B cell (primary cell): ENCODE results near the gene GNAI2. TPM values are rescaled to one million over a fixed set of nuclear protein-coding genes. Genes with fewer than 3 reads are reported as not detected.

Experiments
- ATAC-seq: fragments of 200-7000 bp; cut with Tn5 transposase; one replicate; pipeline ENCODE4 v1.10.0; 2021; ENCODE audit warnings: low read depth, mild to moderate bottlenecking, moderate number of reproducible peaks, moderate library complexity
- CTCF ChIA-PET: fragments of 350-600 bp; sonication (Branson Sonifier 250); formaldehyde crosslinking; loops from one replicate; lab custom pipeline; 2021; ENCODE audit warnings: antibody characterized with exemption, inconsistent platforms; lab: Charles Lee
- POLR2A ChIA-PET: fragments of 350-600 bp; sonication (Branson Sonifier 250); formaldehyde crosslinking; loops from one replicate; lab custom pipeline; 2021; ENCODE audit warnings: antibody characterized with exemption; lab: Charles Lee
- DNase-seq: peaks from one replicate; pipeline ENCODE4 v3.0.0; 2013
- H2AFZ ChIP-seq: 2 replicates; pipeline ENCODE4 v1.6.1; 2012; ENCODE audit warnings: mild to moderate bottlenecking, low read depth, low read length; ENCODE audit not compliant: insufficient read depth, poor library complexity, severe bottlenecking
- H3K27ac ChIP-seq, 2 donors: 1 replicate in 1 of 2; 2 replicates in 1 of 2; pipeline ENCODE4 v1.5.1; 2012 to 2013; ENCODE audit warnings: low read length in 2 of 2, mild to moderate bottlenecking in 2 of 2, moderate library complexity in 1 of 2
- H3K27me3 ChIP-seq, 4 experiments: fragments of 200-600 bp in 1 of 4; sonication (generic) in 1 of 4; replicated peaks in 1 of 4; 1 replicate in 2 of 4; 2 replicates in 2 of 4; pipeline versions ENCODE4 v1.6.1 to v1.7.0; 2013 to 2016; ENCODE audit warnings: low read length in 3 of 4, mild to moderate bottlenecking in 2 of 4, mixed read lengths in 1 of 4, moderate library complexity in 1 of 4; ENCODE audit not compliant: insufficient read depth in 4 of 4, control insufficient read depth in 3 of 4; ENCODE audit errors: control extremely low read depth in 1 of 4
- H3K36me3 ChIP-seq, 2 experiments: replicated peaks in 1 of 2; 1 replicate in 1 of 2; 2 replicates in 1 of 2; pipeline versions ENCODE4 v1.6.1 to v1.7.1; 2013; ENCODE audit warnings: low read length in 1 of 2; ENCODE audit not compliant: insufficient read depth in 2 of 2, control insufficient read depth in 1 of 2; ENCODE audit errors: control extremely low read depth in 1 of 2, extremely low read depth in 1 of 2
- H3K4me1 ChIP-seq, 2 donors: fragments of 200-600 bp in 1 of 2; sonication (generic) in 1 of 2; 1 replicate in 1 of 2; 2 replicates in 1 of 2; pipeline versions ENCODE4 v1.5.1 to v1.6.1; 2013 to 2017; ENCODE audit warnings: low read length in 2 of 2; ENCODE audit not compliant: control insufficient read depth in 2 of 2, insufficient read depth in 2 of 2
- H3K4me2 ChIP-seq: replicated peaks from 2 replicates; pipeline ENCODE3; 2012; ENCODE audit warnings: mild to moderate bottlenecking, low read depth, low read length; ENCODE audit not compliant: poor library complexity, severe bottlenecking
- H3K4me3 ChIP-seq, 5 experiments: fragments of 200-600 bp in 1 of 5; sonication (generic) in 1 of 5; 1 replicate in 3 of 5; 2 replicates in 2 of 5; pipeline versions ENCODE4 v1.5.1 to v1.7.0; 2011 to 2016; ENCODE audit warnings: low read length in 4 of 5, mild to moderate bottlenecking in 4 of 5, low read depth in 2 of 5, control low read depth in 1 of 5, moderate library complexity in 1 of 5; ENCODE audit not compliant: insufficient read depth in 1 of 5; ENCODE audit errors: control extremely low read depth in 1 of 5, extremely low read depth in 1 of 5
- H3K79me2 ChIP-seq: fragments of 200-600 bp; sonication (generic); one replicate; pipeline ENCODE4 v1.6.0; 2016; ENCODE audit warnings: low read length; ENCODE audit not compliant: control insufficient read depth, insufficient read depth
- H3K9ac ChIP-seq: fragments of 200-600 bp; sonication (generic); 2 replicates; pipeline ENCODE4 v1.6.1; 2017; ENCODE audit warnings: mild to moderate bottlenecking, low read length, moderate library complexity
- H3K9me3 ChIP-seq, 3 donors: one replicate each; pipeline versions ENCODE4 v1.6.1 to v1.7.1; 2013; ENCODE audit warnings: low read length in 2 of 3; ENCODE audit not compliant: control insufficient read depth in 2 of 3, insufficient read depth in 1 of 3; ENCODE audit errors: control extremely low read depth in 1 of 3
- H4K20me1 ChIP-seq: 2 replicates; pipeline ENCODE4 v1.6.0; 2012; ENCODE audit warnings: mild to moderate bottlenecking, low read length; ENCODE audit not compliant: insufficient read depth, control insufficient read depth, poor library complexity, severe bottlenecking
- H3K27ac Mint-ChIP-seq: one replicate; pipeline ENCODE4 v1.8.0; 2021; ENCODE audit warnings: mixed read lengths
- H3K27me3 Mint-ChIP-seq: one replicate; pipeline ENCODE4 v1.8.0; 2021; ENCODE audit warnings: mixed read lengths
- H3K4me1 Mint-ChIP-seq: one replicate; pipeline ENCODE4 v1.8.0; 2021; ENCODE audit warnings: mixed read lengths
- H3K4me3 Mint-ChIP-seq: one replicate; pipeline ENCODE4 v1.8.0; 2021; ENCODE audit warnings: mixed read lengths
- H3K9me3 Mint-ChIP-seq: one replicate; pipeline ENCODE4 v1.8.0; 2022; ENCODE audit warnings: mixed read lengths; ENCODE audit not compliant: insufficient read depth
- CTCF ChIP-seq: fragments of 200-600 bp; IDR thresholded peaks from one replicate; pipeline ENCODE4 v1.8.0; 2022; ENCODE audit warnings: antibody characterized with exemption, mild to moderate bottlenecking
- EZH2 ChIP-seq: IDR thresholded peaks from 2 replicates; pipeline ENCODE4 v1.6.1; 2012; ENCODE audit warnings: borderline replicate concordance, low read depth, mild to moderate bottlenecking, moderate library complexity, low read length; ENCODE audit not compliant: insufficient read depth, poor library complexity, severe bottlenecking
- WGBS: methylation state at CpG from one replicate; pipeline ENCODE4 v1.1.5; 2013; ENCODE audit warnings: missing lambda C conversion rate; ENCODE audit not compliant: insufficient coverage; 5-methylcytosine and 5-hydroxymethylcytosine counted together
- intact Hi-C: fragments of 100-400 bp; cut with micrococcal nuclease; formaldehyde crosslinking; loops from one replicate; pipeline ENCODE4 v1.10.0; 2022
- polyA plus RNA-seq: library from polyadenylated mRNA; depleted of rRNA; stranded (reverse); fragments of >200 nt; gene quantifications from 2 replicates; pipeline ENCODE4 v1.2.3, GENCODE V29; 2012
- total RNA-seq, 2 donors: library from RNA; stranded (reverse); fragments of 120-200 nt in 1 of 2; gene quantifications; 1 replicate in 1 of 2; 2 replicates in 1 of 2; pipeline versions ENCODE4 v1.2.3 to v1.2.4, GENCODE V29; 2013 to 2022

GNAI2 gene
- total and polyA plus RNA-seq, 2 donors (not counting 1 experiment from before 2014, with no cell fraction given), result 302 to 491 TPM

DNA sequence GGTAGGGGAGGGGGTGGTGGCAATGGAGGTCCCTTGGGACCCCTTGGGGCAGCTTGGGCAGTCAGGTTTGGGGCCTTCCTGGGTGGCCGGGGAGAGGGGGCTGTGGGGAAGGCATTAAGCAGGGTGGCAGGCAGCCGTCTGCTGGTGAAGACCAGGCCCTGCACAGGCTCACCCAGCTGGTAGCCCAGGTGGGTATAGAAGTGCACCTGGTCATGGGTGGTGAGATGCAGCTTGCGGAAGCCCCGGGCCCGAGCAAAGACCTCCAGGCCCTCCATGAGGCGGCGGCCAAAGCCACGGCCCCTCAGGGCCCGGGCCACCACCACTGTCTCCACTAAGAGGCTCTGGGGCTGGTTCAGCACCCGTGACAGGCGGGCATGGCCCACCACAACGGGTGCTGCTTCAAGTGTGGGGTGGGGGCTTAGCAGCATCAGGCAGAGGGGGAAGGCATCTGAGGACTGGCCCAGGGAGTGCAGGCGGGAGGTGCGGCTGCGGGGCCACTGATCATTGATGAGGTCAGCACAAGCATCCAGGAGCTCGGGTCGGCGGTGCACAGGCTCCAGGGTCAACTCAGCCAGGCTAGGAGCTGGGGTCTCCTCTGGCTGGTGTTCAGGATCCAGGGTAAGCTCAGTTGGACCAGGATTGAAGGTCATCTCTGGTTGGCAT lies 60.8 kb downstream of the GNAI2 start:
- peak overlapping the region; percentile 49 for H3K4me3 Mint-ChIP-seq
- no peaks in the 10 kb centered on the region for H3K27me3 Mint-ChIP-seq
- H3K27ac ChIP-seq, result no peak overlapping the region
- peaks cover 18% of the 10 kb centered on the region for H3K79me2 ChIP-seq
- H3K27me3 ChIP-seq, result no peaks in the 10 kb centered on the region
- CTCF ChIA-PET, result interaction anchor here (0.9 to 1.0 kb wide), 2 partner anchors 28 to 66 kb away, joined by 3 read pairs; no protein-coding TSS in a partner anchor
- TF ChIP-seq EZH2 (no peak), CTCF (no peak)
- H3K9ac ChIP-seq, result no peak overlapping the region
- 92% methylated on average over 16 of the region's 18 CpGs for WGBS
- no peak for ATAC-seq
- no peaks in the 10 kb centered on the region for H3K9me3 ChIP-seq
- no peaks in the 10 kb centered on the region for H4K20me1 ChIP-seq
- no peak overlapping the region for H3K4me3 ChIP-seq
- no peaks in the 10 kb centered on the region for H3K9me3 Mint-ChIP-seq
- peaks cover 22 to 33% of the 10 kb centered on the region in 2 donors for H3K4me1 ChIP-seq
- H3K27ac Mint-ChIP-seq, result peak overlapping the region; percentile 15
- intact Hi-C loops, result loop anchor here (10.0 kb wide), 1 partner anchor 1088 kb away; the partner anchor contains the start of gene MANF
- H3K36me3 ChIP-seq, result peaks cover 0 to 4% of the 10 kb centered on the region in 2 experiments
- peak; percentile 29 for DNase-seq
- H3K4me2 ChIP-seq, result no peak overlapping the region
- peaks cover 42% of the 10 kb centered on the region for H3K4me1 Mint-ChIP-seq
- POLR2A ChIA-PET, result no interaction called here
- no peak overlapping the region for H2AFZ ChIP-seq

GRCh38 chr3:50297384-50297775 lies 61.4 kb downstream of the GNAI2 start:
- ATAC-seq (no peak), DNase-seq (peak; percentile 32)
- H3K79me2 ChIP-seq, result peaks cover 13% of the 10 kb centered on the region
- no peaks in the 10 kb centered on the region for H4K20me1 ChIP-seq
- POLR2A ChIA-PET, result no interaction called here
- H3K36me3 ChIP-seq, result peaks cover 0 to 4% of the 10 kb centered on the region in 2 experiments
- TF ChIP-seq EZH2, result no peak
- TF ChIP-seq CTCF, result no peak
- no peak overlapping the region for H3K27ac ChIP-seq
- CTCF ChIA-PET, result interaction anchor here (0.9 to 1.0 kb wide), 3 partner anchors 27 to 67 kb away, joined by 3 read pairs; no protein-coding TSS in a partner anchor
- peaks cover 40% of the 10 kb centered on the region for H3K4me1 Mint-ChIP-seq
- H3K27me3 ChIP-seq, result no peaks in the 10 kb centered on the region
- H3K4me3 Mint-ChIP-seq, result peak overlapping the region; percentile 100
- H3K4me1 ChIP-seq, result peaks cover 22 to 32% of the 10 kb centered on the region in 2 donors
- H3K9me3 ChIP-seq, result no peaks in the 10 kb centered on the region
- no peaks in the 10 kb centered on the region for H3K9me3 Mint-ChIP-seq
- no peak overlapping the region for H2AFZ ChIP-seq
- H3K9ac ChIP-seq, result no peak overlapping the region
- H3K4me2 ChIP-seq, result no peak overlapping the region
- no peak overlapping the region for H3K4me3 ChIP-seq
- H3K27ac Mint-ChIP-seq, result peak overlapping the region; percentile 100
- 95% methylated on average over 2 of the region's 2 CpGs for WGBS
- intact Hi-C loops, result loop anchor here (10.0 kb wide), 1 partner anchor 1087 kb away; the partner anchor contains the start of gene MANF
- H3K27me3 Mint-ChIP-seq, result no peaks in the 10 kb centered on the region
